Measurements from ENCODE around the gene SEC14L2.
A peak's percentile ranks its signal among the peaks of the same experiment; 100 is the strongest.

SEC14L2 gene

DNA sequence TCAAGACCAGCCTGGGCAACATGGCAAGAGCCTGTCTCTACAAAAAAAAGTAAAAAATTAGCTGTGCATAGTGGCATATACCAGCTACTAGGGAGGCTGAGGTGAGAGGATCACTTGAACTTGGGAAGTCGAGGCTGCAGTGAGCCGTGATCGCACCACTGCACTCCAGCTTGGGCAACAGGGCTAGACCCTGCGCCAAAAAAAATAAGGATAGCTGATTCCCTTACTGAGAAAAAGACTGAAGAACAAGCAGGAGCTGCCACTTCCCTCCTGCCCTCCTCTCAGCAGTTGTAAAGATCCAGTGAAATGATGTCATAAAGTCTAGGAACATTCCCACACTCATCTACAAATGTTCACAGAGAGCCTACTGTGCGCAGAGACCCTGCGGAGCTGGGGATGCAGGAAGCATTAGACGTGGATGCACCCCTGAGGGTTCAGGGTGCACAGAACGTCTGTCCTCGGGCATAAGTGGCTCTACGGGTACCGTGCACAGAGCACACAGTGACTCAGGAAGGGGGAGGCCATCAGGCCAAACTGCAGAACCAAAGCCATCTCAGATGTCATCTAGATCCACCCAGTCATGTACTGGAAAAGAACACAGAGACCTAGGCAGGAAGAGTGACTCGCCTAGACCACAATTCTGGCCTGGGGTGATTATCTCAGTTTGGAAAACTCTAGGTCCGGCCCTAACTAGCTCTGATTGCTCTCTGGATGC lies 11.7 kb downstream of the SEC14L2 start:
- DNase-seq: no peak

DNA sequence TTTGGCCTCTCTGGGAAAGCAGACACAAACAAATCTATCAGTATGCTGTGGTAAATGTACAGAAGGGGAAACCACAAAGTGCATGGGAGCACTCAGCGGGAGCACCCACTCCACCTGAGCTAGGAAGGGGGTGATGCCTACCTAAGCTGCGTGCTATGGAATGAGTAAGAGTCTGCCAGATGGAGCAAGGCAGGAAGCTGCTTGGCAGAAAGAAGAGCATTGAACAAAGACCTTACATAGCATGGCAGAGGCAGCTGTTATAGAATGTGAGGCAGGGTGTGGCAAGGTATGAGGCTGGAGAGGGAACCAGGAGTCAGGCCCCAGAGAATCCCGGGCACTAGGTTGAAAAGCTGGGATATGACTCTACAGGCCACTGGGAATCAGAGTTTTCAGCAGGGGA lies 15.0 kb downstream of the SEC14L2 start:
- no peak for DNase-seq

DNA sequence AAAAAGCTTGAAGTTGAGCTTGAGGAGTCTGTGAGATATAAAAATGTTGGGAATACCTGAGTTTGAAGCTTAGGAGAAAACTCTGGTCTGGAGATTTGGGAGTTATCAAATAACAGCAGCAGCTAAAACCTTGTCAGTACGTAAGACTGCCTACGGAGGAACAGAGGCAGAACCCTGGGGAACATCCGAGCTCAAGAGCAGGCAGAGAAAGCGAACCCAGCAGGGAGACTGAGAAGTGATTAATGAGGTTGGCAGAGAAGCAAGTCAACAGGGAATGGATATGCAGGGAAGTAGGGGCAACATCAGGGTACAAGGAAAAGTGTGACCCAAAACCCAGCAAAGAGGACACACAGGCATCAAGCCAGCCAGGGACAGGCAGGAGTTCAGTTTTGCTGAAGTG lies 16.2 kb downstream of the SEC14L2 start:
- DNase-seq: no peak

DNA sequence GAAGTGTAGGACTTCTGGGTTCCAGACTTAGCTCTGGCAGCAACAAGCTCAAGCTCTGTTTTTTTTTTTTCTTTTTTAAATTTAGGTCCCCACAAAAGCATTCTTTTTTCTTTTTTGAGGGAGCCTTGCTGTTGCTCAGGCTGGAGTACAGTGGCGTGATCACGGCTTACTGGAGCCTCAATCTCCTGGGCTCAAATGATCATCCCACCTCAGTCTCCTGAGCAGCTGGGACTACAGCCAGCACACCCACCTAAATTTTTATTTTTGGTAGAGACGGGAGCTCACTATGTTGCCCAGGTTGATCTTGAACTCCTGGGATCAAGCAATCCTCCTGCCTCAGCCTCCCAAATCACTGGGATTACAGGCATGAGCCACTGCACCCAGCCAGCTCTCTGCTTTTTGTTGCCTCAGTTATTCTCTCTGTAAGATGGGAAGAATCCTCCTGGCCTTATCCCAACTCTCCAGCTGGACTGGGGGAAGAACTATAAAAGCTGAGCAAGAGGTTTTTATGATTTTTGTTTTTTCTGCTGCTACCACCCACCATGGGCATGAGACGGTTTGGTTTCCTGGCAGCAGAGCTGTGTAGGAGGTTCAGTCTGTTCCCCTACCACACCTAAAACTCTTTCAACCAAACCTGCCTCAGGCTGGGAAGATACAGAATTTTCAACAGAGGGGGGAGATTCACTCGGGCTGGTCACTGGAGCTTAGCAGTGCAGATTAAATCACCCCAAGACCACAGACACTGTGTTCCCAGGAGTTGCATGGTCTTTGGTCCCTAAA lies 17.1 kb downstream of the SEC14L2 start:
- no peak for DNase-seq

DNA sequence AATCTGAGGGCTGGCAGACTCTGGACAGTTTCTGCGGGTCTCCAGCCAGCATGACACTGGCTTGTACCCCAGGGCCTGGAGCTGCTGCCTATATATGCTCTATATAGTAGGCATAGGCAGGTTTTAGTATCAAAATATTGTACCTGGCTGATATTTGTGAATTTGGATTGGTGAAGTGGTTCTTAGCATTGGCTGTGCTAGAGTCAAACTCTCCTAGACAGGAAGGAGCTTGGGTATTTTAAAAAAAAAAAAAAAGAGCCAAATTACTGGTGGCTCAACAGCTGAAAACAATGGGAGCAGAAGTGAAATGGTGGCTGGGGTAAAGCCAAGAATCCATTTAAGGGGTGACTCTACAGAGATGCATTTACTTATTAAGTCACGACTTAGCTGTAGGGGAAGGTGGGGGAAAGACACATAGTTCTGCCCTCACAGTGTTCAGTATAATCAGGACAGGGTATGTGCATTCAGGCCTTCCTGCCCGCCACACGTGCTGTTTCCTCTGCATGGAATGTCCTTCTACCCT lies 17.8 kb downstream of the SEC14L2 start:
- no peak for DNase-seq

DNA sequence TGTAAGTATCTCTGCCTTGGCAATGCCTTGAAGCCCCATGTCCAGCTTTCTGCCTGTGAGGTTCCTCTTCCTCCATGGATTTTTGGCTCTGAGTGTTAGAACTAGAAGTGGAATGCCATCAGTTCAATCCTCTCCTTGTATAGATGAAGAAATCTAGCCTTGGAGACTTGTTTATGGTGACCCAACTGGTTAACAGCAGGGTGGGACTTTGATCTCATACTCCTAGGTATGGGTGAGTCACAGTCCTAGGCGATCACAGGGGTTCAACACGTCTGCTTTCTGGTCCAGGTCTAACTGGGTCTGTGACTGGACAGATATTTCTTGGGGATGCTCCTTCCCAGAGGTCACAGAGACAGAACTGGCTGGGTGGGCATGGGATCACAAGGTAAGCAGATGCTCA lies 19.6 kb downstream of the SEC14L2 start:
- no peak for DNase-seq

DNA sequence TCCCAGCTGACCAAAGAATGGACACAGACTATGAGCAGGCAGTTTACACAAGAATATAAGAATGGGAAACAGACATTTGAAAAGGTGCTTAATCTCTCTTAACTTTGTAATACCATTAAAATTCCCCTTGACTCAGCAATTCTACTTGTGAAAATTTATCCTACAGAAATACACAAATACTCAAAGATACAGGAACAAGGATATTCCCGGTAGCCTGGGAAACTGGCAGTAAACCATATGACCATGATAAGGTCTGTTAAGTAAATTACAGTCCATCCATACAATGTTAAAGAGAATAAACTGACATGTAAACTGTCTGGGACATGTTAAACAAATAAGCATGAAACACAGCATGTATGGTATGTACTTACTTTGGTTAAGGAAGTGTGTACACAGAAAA lies 20.0 kb downstream of the SEC14L2 start:
- DNase-seq: no peak

GRCh38 chr22:30420347-30421125 lies 23.7 kb downstream of the SEC14L2 start:
- DNase-seq: no peak

GRCh38 chr22:30421695-30422480 lies 25.1 kb downstream of the SEC14L2 start:
- no peak for DNase-seq

GRCh38 chr22:30422481-30423300 lies 25.9 kb downstream of the SEC14L2 start:
- peak; percentile 58 for DNase-seq

DNA sequence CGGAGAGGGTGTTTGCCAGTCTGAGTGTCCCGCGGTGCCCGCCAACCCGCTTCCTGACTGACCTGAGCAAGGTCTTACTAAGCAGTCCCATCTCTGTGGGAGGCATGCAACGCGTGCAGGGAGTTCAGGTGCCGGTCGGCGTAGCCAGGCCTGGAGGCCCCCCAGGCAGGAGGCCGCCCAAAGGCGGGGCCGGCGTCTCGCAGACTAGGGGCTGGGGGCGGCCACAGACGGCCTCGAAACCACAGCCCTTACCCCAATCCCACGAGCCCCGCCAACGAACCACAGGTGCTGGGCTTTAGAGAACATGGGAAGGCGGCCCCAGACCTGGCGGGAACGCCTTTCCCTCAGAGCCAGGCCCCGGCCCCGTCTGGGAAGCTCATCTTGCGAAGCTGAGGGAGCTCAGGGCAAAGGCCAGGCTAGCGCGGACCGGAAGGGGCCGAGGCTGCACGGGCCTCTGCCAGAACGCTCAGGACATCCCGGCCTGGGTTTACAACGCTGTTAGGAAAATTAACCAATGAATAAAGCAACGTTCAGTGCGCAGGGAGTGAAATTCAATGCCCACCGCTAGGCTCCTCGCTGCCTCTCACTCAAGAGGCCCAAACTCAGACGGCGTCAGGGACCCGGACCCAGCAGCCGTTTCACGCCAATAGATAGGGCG lies 26.6 kb downstream of the SEC14L2 start:
- DNase-seq: peak; percentile 79

DNA sequence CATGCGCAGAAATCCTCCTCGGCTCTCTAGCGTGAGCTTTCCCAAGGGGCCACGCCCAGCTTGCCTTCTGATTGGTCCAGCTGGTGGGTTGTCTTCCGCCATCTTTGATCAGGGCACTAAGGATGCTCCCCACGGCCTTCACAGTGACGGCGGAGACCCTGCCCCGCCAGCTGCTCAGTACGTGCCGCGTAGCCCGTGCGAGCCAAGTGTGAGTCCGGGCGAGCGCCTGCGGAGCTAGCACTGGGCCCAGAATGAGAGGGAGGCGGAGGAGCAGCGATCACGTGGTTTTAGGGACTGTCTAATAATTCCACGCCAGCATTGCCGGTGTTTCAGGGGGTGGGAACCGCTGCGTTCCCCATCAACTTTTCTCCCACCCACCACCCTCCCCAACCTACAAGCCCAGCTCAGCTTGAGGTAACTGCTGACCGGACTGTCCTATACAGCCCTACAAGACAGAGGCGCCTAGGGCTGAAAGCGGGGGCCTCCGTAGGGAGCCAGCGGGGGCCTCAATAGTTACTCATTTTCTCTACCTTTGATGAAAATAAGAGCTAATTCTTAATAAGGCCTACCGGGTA lies 27.2 kb downstream of the SEC14L2 start:
- DNase-seq: peak; percentile 98

DNA sequence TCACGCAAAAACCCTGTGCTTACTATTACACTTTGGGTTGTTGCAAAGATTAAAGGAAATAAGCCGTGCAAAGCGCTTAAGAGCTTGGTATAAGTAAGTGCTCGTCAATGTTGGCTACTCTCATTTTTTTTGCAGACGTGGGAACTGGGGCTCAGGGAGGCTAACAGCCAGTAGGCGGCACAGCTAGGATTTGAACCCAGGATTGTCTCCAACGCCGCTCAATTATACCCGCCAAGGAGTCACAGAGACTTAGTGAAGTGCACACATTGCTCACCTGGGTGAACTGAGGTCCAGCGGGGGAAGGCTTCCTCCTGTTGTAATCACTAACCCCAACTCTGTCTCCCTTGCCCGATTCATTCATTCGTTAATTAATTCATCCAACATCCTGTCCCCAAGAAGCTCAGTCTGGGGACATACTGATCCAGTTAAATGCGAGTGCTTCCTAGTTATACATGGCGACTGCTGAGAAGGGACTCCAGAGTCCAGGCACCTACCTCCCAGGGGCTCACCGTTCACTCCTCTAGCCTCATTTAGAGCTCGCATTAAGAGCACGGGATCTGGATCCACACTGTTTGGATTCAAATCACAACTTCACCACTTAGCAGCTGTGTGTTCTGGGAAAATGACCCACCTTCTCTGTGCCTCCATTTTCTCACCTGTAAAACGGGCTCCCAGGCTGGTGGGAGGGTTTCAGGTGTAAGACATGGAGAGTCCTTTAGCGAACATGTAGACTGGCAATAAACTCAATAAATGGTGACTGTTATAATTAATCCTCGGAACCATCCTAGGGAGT lies 27.9 kb downstream of the SEC14L2 start:
- peak; percentile 43 for DNase-seq

- no peak for DNase-seq
Observed at GRCh38 chr22:30425327-30425615, 28.5 kb downstream of the SEC14L2 start.

DNA sequence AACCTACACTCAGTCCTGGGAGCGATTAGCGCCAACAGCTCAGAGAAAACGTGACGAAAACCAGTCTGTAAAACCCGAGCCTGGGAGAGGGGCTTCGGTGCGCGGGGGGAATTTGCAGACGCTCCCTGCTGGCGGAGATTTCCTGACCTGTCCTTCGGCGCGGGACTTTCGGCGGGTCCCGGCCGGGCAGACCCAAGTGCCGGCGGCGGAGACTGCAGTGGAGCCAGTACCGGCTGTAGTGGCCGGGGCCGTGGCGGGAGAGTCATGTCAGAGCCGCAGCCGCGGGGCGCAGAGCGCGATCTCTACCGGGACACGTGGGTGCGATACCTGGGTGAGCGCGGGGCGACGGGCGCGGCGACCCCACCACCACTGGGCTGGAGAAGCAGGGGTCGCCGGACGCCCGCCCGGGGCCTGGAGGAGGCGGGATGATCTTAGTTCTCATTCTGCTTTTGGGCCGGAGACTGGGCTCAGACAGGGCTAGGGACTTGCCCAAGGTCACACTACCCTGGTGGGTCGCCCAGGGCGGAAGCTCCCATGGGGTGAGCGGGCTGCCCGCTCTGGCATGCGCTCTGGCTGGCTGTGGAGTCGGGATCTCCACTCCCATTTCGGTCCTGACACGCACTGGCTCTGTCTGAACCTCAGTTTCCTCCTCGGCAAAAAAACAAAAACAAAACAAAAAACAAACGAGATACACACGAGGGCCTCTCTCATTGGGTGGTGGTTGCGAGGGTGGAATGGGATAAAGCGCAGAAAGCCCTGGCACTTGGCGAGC lies 29.0 kb downstream of the SEC14L2 start, which contains the start of gene MTFP1:
Gene MTFP1, plus strand, starts transcription at position 153 of the 772 bp plus-strand sequence. Its CDS starts 112 bp downstream, at position 265.
- DNase-seq: peak; percentile 72

GRCh38 chr22:30426388-30427353 lies 29.9 kb downstream of the SEC14L2 start:
- peak; percentile 93 for DNase-seq

GRCh38 chr22:30427871-30428270 lies 31.1 kb downstream of the SEC14L2 start:
- no peak for DNase-seq

GRCh38 chr22:30429887-30430286 lies 33.1 kb downstream of the SEC14L2 start:
- no peak for DNase-seq

All from stimulated activated CD8-positive, alpha-beta memory T cell treated with anti-CD3 and anti-CD28 coated beads, Interleukin-4, amount 100 ng/mL, for 48 hours (primary cell).